Measurements from ENCODE around the gene MOSPD3. TPM values are rescaled to one million over a fixed set of nuclear protein-coding genes. Genes with fewer than 3 reads are reported as not detected.

Gene MOSPD3
- total RNA-seq, 1 donor = 5.1 TPM

DNA sequence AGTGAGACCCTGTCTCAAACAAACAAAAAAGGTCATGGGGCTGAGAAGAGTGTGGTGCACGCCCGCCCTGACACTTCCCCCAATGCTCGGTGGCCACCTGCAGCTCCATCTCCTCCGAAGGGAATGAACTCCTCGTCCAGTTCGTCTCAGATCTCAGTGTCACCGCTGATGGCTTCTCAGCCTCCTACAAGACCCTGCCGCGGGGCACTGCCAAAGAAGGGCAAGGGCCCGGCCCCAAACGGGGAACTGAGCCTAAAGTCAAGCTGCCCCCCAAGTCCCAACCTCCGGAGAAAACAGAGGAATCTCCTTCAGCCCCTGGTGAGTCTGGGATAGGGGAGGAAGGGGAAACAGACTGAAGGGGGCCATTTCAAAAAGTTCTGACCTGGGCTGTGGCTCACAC is 6.0 kb upstream of the MOSPD3 start:
- H2AFZ ChIP-seq (ENCODE audit: low read length) = no peak overlapping the region
- H3K27ac ChIP-seq (ENCODE audit: low read depth, low read length) = no peak overlapping the region
- H3K4me2 ChIP-seq (ENCODE audit: insufficient read depth, low read length) = no peak overlapping the region
- H4K20me1 ChIP-seq (ENCODE audit: insufficient read depth, low read length) = peaks cover 5% of the 10 kb centered on the region
- H3K79me2 ChIP-seq (ENCODE audit: insufficient read depth, low read length) = peaks cover 11% of the 10 kb centered on the region
- no peak overlapping the region for H3K4me3 ChIP-seq (ENCODE audit: insufficient read depth, low read length)
- TF ChIP-seq, protein P1, sequence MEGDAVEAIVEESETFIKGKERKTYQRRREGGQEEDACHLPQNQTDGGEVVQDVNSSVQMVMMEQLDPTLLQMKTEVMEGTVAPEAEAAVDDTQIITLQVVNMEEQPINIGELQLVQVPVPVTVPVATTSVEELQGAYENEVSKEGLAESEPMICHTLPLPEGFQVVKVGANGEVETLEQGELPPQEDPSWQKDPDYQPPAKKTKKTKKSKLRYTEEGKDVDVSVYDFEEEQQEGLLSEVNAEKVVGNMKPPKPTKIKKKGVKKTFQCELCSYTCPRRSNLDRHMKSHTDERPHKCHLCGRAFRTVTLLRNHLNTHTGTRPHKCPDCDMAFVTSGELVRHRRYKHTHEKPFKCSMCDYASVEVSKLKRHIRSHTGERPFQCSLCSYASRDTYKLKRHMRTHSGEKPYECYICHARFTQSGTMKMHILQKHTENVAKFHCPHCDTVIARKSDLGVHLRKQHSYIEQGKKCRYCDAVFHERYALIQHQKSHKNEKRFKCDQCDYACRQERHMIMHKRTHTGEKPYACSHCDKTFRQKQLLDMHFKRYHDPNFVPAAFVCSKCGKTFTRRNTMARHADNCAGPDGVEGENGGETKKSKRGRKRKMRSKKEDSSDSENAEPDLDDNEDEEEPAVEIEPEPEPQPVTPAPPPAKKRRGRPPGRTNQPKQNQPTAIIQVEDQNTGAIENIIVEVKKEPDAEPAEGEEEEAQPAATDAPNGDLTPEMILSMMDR (IDR thresholded peaks at IDR 0.05; ENCODE audit: extremely low read depth, low read depth, low read length) = no peak
- H3K36me3 ChIP-seq (ENCODE audit: insufficient read depth, low read length) = peaks cover 27% of the 10 kb centered on the region
- no peaks in the 10 kb centered on the region for H3K9me3 ChIP-seq (ENCODE audit: low read depth, low read length)
- H3K27me3 ChIP-seq (ENCODE audit: insufficient read depth, low read length) = no peaks in the 10 kb centered on the region
- peaks cover 23% of the 10 kb centered on the region for H3K4me1 ChIP-seq (ENCODE audit: insufficient read depth, low read length)
- DNase-seq (ENCODE audit: insufficient read length, low spot score, missing footprints) = peak; percentile 66

DNA sequence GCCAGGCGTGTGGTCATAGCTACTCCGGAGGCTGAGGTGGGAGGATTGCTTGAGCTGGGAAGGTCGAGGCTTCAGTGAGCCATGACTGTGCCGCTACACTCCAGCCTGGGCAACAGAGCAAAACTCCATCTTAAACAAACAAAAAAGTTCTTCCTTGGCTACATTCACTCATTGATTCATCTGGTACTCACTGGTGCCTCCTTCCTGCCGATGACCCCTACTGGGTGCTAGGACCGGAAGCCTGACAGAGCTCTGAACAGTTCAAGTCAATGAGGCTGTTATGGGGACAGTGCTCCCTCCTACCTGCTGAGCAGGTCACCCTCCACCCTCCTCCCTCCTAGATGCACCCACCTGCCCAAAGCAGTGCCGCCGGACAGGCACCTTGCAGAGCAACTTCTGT is 5.2 kb upstream of the MOSPD3 start:
- Histone ChIP-seq H4K20me1 (ENCODE audit: insufficient read depth, low read length) (peaks cover 5% of the 10 kb centered on the region), H2AFZ (ENCODE audit: low read length) (no peak overlapping the region), H3K4me2 (ENCODE audit: insufficient read depth, low read length) (no peak overlapping the region), H3K79me2 (ENCODE audit: insufficient read depth, low read length) (peaks cover 11% of the 10 kb centered on the region), H3K27me3 (ENCODE audit: insufficient read depth, low read length) (no peaks in the 10 kb centered on the region), H3K4me1 (ENCODE audit: insufficient read depth, low read length) (peaks cover 16% of the 10 kb centered on the region), H3K9me3 (ENCODE audit: low read depth, low read length) (no peaks in the 10 kb centered on the region), H3K4me3 (ENCODE audit: insufficient read depth, low read length) (no peak overlapping the region), H3K36me3 (ENCODE audit: insufficient read depth, low read length) (peaks cover 27% of the 10 kb centered on the region), H3K27ac (ENCODE audit: low read depth, low read length) (no peak overlapping the region)
- DNase-seq (ENCODE audit: insufficient read length, low spot score, missing footprints) = peak; percentile 90
- TF ChIP-seq, protein P1 (IDR thresholded peaks at IDR 0.05; ENCODE audit: extremely low read depth, low read depth, low read length) = no peak

DNA sequence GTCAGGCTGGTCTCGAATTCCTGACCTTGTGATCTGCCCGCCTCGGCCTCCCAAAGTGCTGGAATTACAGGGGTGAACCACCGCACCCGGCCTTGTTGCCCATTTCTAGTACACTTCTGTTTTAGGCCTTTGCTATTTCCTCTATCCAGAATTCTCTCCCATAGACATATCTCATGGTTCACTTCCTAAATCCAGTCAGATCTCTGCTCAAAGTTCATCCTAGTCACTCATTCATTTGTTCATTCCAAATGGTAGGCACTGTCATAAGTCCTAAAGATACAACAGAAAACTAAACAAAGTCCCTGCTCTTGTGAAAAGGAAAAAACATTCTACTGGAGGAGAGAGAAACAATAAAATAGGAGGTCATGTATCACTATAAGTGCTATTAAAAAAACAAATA is 2.4 kb upstream of the MOSPD3 start:
- no peaks in the 10 kb centered on the region for H3K9me3 ChIP-seq (ENCODE audit: low read depth, low read length)
- DNase-seq (ENCODE audit: insufficient read length, low spot score, missing footprints) = peak; percentile 58
- peaks cover 5% of the 10 kb centered on the region for H4K20me1 ChIP-seq (ENCODE audit: insufficient read depth, low read length)
- no peak overlapping the region for H3K4me2 ChIP-seq (ENCODE audit: insufficient read depth, low read length)
- H3K27ac ChIP-seq (ENCODE audit: low read depth, low read length) = no peak overlapping the region
- H3K4me1 ChIP-seq (ENCODE audit: insufficient read depth, low read length) = peaks cover 6% of the 10 kb centered on the region
- H3K79me2 ChIP-seq (ENCODE audit: insufficient read depth, low read length) = no peaks in the 10 kb centered on the region
- no peak overlapping the region for H2AFZ ChIP-seq (ENCODE audit: low read length)
- H3K27me3 ChIP-seq (ENCODE audit: insufficient read depth, low read length) = no peaks in the 10 kb centered on the region
- H3K4me3 ChIP-seq (ENCODE audit: insufficient read depth, low read length) = no peak overlapping the region
- TF ChIP-seq, protein P1 (IDR thresholded peaks at IDR 0.05; ENCODE audit: extremely low read depth, low read depth, low read length) = no peak
- H3K36me3 ChIP-seq (ENCODE audit: insufficient read depth, low read length) = peaks cover 27% of the 10 kb centered on the region

DNA sequence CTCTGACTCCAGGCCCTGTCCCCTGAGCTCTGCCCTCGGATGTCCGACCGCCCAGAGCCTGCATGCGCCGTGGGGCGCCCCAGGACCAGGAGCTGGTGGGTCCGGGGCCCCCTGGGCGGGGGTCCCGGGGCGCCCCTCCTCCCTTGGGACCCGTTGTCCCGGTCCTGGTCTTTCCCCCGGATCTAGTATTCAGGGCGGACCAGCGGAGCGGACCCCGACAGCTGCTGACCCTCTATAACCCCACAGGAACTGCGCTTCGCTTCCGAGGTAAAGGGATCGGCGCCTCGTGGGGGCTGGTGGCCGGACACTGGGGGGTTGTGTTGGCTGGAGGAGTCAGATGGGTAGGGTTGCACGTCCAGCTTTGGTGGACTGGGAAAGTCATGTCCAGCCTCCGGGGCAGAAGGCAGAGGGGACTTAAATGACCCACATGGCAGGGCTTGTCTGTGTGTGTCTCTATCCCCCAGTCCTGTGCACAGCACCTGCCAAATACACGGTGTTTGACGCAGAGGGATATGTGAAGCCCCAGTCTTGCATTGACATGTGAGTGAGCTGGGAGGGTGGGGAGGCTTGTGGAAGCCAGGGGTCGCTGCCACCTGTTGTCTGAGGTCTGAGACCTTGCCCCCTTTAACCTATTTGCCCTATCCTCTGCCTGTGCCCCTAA is 520 bp downstream of the MOSPD3 start:
- TF ChIP-seq, protein P1 (IDR thresholded peaks at IDR 0.05; ENCODE audit: extremely low read depth, low read depth, low read length) = no peak
- no peak overlapping the region for H3K27ac ChIP-seq (ENCODE audit: low read depth, low read length)
- H3K4me2 ChIP-seq (ENCODE audit: insufficient read depth, low read length) = peak overlapping the region; percentile 96
- H2AFZ ChIP-seq (ENCODE audit: low read length) = peak overlapping the region; percentile 85
- peaks cover 4% of the 10 kb centered on the region for H3K36me3 ChIP-seq (ENCODE audit: insufficient read depth, low read length)
- H3K9me3 ChIP-seq (ENCODE audit: low read depth, low read length) = no peaks in the 10 kb centered on the region
- no peaks in the 10 kb centered on the region for H3K79me2 ChIP-seq (ENCODE audit: insufficient read depth, low read length)
- H4K20me1 ChIP-seq (ENCODE audit: insufficient read depth, low read length) = no peaks in the 10 kb centered on the region
- peak; percentile 86 for DNase-seq (ENCODE audit: insufficient read length, low spot score, missing footprints)
- no peaks in the 10 kb centered on the region for H3K27me3 ChIP-seq (ENCODE audit: insufficient read depth, low read length)
- H3K4me1 ChIP-seq (ENCODE audit: insufficient read depth, low read length) = peaks cover 6% of the 10 kb centered on the region
- peak overlapping the region; percentile 92 for H3K4me3 ChIP-seq (ENCODE audit: insufficient read depth, low read length)

All from osteoblast (primary cell).